Right renal cortex interstitium (tissue), 3 donors: ENCODE data around the gene ADK. TPM values are rescaled to one million over a fixed set of nuclear protein-coding genes. Genes with fewer than 3 reads are reported as not detected.

Source experiments
- DNase-seq, 3 donors: peaks; one replicate each; pipeline ENCODE4 v3.0.0-alpha.2; 2013; ENCODE audit warnings: low read depth in 3 of 3, low spot score in 2 of 3
- polyA plus RNA-seq, 3 donors: library from polyadenylated mRNA; unstranded; fragments of 120-200 nt; gene quantifications; one replicate each; pipeline ENCODE4 v1.2.1, GENCODE V29; 2013; ENCODE audit not compliant: insufficient read length in 3 of 3

Gene ADK
- polyA plus RNA-seq, 3 donors = 31.3 to 34.8 (median 32.9) TPM

- DNase-seq = peak in 1 of 3 donors; percentile 45
These were observed 434.4 kb downstream of the ADK start for GRCh38 chr10:74585231-74586087.

- DNase-seq = no peak
These were observed 435.1 kb downstream of the ADK start for GRCh38 chr10:74586088-74586585.

- no peak for DNase-seq
These were observed 436.3 kb downstream of the ADK start for GRCh38 chr10:74587109-74587854.

DNA sequence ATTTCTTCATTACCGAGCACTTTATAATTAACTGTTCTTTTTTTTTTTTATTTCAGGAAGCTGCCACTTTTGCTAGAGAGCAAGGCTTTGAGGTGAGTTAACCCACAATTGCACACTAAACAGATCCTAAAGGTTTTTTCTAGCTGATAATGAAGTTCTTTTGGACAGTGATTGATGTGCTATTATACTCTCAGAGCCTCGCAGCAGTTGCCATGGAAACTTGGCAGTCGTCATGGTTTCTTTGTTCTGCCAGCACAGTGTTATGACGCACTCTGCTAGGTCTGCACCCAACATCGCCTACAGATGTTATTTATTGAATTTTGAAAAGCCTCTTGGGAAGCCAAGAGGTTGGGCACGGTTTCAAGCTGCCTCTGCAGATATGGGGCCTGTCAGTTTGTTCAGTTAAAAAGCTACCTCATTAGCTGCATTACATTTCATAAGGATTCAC is 438.2 kb downstream of the ADK start:
- DNase-seq = peak; percentile 66 to 75 (median 70)

DNA sequence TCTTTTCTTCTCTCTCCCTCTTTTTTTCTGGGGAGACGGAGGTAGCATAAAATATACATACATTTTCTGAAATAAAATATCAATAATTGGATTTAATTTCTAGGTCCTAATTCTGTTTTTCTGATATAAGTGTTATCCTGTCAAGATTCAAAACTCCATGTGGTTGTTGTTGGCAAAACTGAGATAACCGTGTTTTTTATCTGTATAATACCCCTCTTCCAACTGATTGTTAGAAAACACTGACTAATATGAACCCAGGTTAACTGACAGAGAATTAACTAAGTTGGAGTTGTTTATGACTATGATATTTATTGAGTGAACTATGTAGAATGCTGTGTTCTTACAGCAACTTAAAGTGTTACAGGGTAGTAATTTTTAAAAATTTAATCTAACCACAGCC is 438.8 kb downstream of the ADK start:
- no peak for DNase-seq

- no peak for DNase-seq
These were observed 442.4 kb downstream of the ADK start for GRCh38 chr10:74593470-74593869.

GRCh38 chr10:74596713-74597112 is 445.7 kb downstream of the ADK start:
- DNase-seq = no peak

GRCh38 chr10:74598891-74599566 is 448.0 kb downstream of the ADK start:
- DNase-seq = no peak

DNA sequence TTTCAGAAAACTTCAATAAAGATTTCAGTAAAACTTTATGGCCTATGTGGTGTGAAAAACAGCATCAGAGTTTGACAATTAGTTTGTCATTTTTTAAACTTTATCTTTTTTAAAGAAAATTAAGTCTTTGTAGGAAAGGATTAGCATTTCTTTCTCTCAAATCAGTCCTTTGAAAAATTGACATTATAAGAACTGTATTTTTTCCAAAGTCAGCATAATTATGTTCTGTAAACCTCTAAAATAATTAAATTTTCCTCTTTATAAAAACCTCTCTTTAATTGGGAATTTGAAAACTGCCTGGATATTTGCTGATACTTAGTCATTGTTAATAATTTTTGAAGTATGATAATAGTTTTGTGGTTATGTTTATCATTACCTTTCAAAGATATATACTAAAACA is 448.7 kb downstream of the ADK start:
- no peak for DNase-seq

DNA sequence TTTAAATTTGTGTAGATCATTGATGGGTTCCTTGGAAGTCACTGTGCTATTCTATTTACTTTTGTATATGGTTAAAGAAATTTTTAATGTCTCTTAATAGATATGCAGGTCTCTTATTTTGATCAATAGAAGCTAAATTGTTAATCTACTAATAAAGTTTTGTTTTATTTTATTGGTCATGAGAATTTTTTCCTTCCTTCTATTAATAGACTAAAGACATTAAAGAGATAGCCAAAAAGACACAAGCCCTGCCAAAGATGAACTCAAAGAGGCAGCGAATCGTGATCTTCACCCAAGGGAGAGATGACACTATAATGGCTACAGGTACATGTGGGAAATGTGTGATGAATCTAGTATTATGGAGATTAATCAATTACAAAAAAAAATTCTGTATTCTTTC is 449.1 kb downstream of the ADK start:
- DNase-seq = no peak

GRCh38 chr10:74602576-74602975 is 451.6 kb downstream of the ADK start:
- no peak for DNase-seq

GRCh38 chr10:74610299-74610698 is 459.3 kb downstream of the ADK start:
- DNase-seq = no peak

- no peak for DNase-seq
These were observed 461.2 kb downstream of the ADK start for GRCh38 chr10:74612195-74612594.

DNA sequence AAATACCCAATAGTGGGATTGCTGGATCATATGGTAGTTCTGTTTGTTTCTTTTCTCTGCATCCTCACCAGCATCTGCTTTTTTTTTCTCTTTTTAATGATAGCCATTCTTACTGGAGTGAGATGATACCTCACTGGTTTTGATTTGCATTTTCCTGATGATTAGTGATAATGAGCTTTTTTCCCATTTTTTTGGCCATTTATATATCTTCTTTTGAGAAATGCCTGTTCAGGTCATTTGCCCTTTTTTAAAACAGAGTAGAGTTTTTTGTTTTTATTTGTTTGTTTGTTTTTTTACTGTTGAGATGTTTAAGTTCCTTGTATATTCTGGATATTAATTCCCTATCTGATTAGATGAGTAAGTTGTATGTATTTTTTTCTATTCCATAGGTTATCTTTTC is 469.6 kb downstream of the ADK start:
- DNase-seq = no peak

DNA sequence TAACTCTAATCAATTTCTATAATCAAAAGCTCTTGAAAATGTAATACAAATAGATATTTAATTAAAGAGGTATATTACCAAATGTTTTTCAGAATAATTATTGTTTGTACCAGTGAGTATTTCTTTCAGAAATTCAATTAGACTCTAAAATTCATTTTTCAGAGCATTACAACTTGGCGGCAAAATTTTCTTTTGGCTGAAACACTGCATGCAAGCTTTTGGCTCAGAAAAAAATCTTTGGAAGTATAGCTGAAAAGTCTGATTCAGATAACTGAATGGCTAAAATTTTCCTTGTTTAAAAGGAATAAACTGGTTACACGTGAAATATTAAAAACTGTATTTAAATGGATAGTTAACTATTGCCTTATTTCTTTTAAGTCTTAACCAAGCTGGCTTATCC is 472.8 kb downstream of the ADK start:
- DNase-seq = no peak

GRCh38 chr10:74624501-74624900 is 473.5 kb downstream of the ADK start:
- no peak for DNase-seq

GRCh38 chr10:74628136-74628535 is 477.1 kb downstream of the ADK start:
- DNase-seq = no peak

DNA sequence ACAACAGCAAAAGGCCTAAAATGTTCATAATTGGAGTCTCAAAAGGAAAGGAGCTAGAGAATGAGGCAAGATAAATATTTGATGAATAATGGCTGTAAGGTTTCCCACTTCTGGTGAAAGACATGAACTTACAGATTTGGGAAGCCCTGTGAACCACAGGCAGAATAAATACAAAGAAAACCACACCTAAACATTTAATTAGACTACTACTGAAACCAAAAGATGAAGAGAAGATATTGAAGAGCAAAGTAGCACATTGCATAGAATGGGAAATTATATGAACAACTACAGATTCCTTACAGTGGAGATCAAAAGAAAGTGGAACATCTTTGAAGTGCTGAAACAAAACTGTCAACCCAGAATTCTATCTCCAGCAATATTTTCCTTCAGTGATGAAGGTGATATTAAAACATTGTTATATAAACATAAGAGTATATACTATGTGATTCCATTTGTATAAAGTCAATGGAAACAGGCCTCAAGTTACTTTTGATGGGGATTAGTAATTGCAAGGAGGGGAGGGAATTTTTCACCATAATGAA is 484.0 kb downstream of the ADK start:
- no peak for DNase-seq

DNA sequence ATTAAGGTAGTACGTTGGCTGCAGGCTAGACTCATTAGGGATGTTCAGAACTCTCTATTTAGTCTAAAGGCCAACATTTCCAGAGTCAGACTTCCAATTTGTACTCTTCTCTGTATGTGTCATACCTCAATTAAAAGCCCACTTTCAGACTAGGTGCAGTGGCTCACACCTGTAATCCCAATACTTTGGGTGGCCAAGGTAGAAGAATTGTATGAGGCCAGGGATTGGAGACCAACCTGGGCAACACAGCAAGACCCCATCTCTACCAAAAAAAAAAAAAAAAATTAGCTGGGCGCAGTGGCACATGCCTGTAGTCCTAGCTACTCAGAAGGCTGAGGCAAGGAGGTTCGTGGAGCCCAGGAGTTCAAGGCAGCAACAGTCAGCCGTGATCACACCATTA is 484.6 kb downstream of the ADK start:
- no peak for DNase-seq

DNA sequence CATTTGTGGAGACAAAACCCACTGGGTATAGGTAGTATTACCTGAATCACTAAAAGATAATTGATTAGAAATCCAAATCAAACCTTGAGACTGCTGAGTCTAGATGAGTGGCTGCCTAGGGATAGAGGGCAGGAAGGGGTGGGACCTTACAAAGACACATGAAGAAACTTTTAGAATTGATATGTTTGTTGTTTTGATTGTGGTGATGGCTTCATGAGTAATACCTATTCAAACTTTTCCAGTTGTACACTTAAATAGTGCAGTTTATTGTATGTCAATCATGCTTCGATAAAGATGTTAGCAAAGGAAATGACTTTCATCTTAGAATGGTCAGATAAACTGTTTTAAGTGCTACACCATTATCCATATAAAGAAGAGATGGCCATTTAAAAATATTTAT is 486.7 kb downstream of the ADK start:
- no peak for DNase-seq
